Measurements from ENCODE around the gene ASTN1.

ASTN1 gene

GRCh38 chr1:177044390-177044789, 120.1 kb downstream of the ASTN1 start:
- no peak for TF ChIP-seq CTCF (IDR thresholded peaks at IDR 0.05; ENCODE audit: insufficient read depth, low read length)
- no peak for TF ChIP-seq GABPA (IDR thresholded peaks at IDR 0.05; ENCODE audit: low read depth)
- no peak for TF ChIP-seq POLR2AphosphoS5 (IDR thresholded peaks at IDR 0.05; ENCODE audit: low read depth)
- TF ChIP-seq SPI1 (IDR thresholded peaks at IDR 0.05; ENCODE audit: borderline replicate concordance, low read depth), result no peak
- TF ChIP-seq REST (IDR thresholded peaks at IDR 0.05; ENCODE audit: insufficient replicate concordance, low read depth), result no peak
- DNase-seq (ENCODE audit: low read depth in 1 of 2, low spot score in 1 of 2), result no peak
- Histone ChIP-seq H3K4me3 (replicated peaks; ENCODE audit: insufficient read depth, low read length) (no peak overlapping the region), H3K27ac (replicated peaks) (no peak overlapping the region), H3K27me3 (ENCODE audit: insufficient read depth, poor library complexity, severe bottlenecking) (no peaks in the 10 kb centered on the region)

- no peak overlapping the region for H3K27ac ChIP-seq (replicated peaks)
- H3K4me3 ChIP-seq (replicated peaks; ENCODE audit: insufficient read depth, low read length), result no peak overlapping the region
- DNase-seq (ENCODE audit: low read depth in 1 of 2, low spot score in 1 of 2), result no peak
- no peaks in the 10 kb centered on the region for H3K27me3 ChIP-seq (ENCODE audit: insufficient read depth, poor library complexity, severe bottlenecking)
- no peak for TF ChIP-seq CTCF (IDR thresholded peaks at IDR 0.05; ENCODE audit: insufficient read depth, low read length)
These were observed 120.9 kb downstream of the ASTN1 start for GRCh38 chr1:177043597-177043996.

GRCh38 chr1:177035586-177035985, 128.9 kb downstream of the ASTN1 start:
- Histone ChIP-seq H3K27ac (replicated peaks) (no peak overlapping the region), H3K4me3 (replicated peaks; ENCODE audit: insufficient read depth, low read length) (no peak overlapping the region), H3K27me3 (ENCODE audit: insufficient read depth, poor library complexity, severe bottlenecking) (no peaks in the 10 kb centered on the region)
- TF ChIP-seq POLR2AphosphoS5 (IDR thresholded peaks at IDR 0.05; ENCODE audit: low read depth) (no peak), CTCF (IDR thresholded peaks at IDR 0.05; ENCODE audit: insufficient read depth, low read length) (no peak), GABPA (IDR thresholded peaks at IDR 0.05; ENCODE audit: low read depth) (no peak), SPI1 (IDR thresholded peaks at IDR 0.05; ENCODE audit: borderline replicate concordance, low read depth) (no peak), REST (IDR thresholded peaks at IDR 0.05; ENCODE audit: insufficient replicate concordance, low read depth) (no peak)
- DNase-seq (ENCODE audit: low read depth in 1 of 2, low spot score in 1 of 2), result no peak

- TF ChIP-seq SPI1 (IDR thresholded peaks at IDR 0.05; ENCODE audit: borderline replicate concordance, low read depth) (no peak), CTCF (IDR thresholded peaks at IDR 0.05; ENCODE audit: insufficient read depth, low read length) (no peak), GABPA (IDR thresholded peaks at IDR 0.05; ENCODE audit: low read depth) (no peak), POLR2AphosphoS5 (IDR thresholded peaks at IDR 0.05; ENCODE audit: low read depth) (no peak), REST (IDR thresholded peaks at IDR 0.05; ENCODE audit: insufficient replicate concordance, low read depth) (no peak)
- no peak for DNase-seq (ENCODE audit: low read depth in 1 of 2, low spot score in 1 of 2)
These were observed 130.9 kb downstream of the ASTN1 start for GRCh38 chr1:177033628-177034027.

More at GRCh38 chr1:177033628-177034027, 130.9 kb downstream of the ASTN1 start:
- H3K27me3 ChIP-seq (ENCODE audit: insufficient read depth, poor library complexity, severe bottlenecking), result no peaks in the 10 kb centered on the region
- H3K4me3 ChIP-seq (replicated peaks; ENCODE audit: insufficient read depth, low read length), result no peak overlapping the region
- no peak overlapping the region for H3K27ac ChIP-seq (replicated peaks)

All from HL-60 (cell line).